Right lung (tissue), 10 donors: ENCODE results near the gene MXRA7. TPM values are rescaled to one million over a fixed set of nuclear protein-coding genes. Genes with fewer than 3 reads are reported as not detected.
A peak's percentile ranks its signal among the peaks of the same experiment; 100 is the strongest.
"Not testable (repeated sequence)": the region's sequence is repeated elsewhere in the genome, so short reads cannot be mapped to it uniquely, and the experiment has no call there.

ENCODE experiments used
- DNase-seq, 2 donors: peaks; one replicate each; pipeline ENCODE4 v3.0.0-alpha.2; 2013
- long read RNA-seq, 8 donors: transcript quantifications; one replicate each; lab custom pipeline, GENCODE V29; 2026
- polyA plus RNA-seq, 5 donors: library from polyadenylated mRNA; unstranded; fragments of 120-200 nt; gene quantifications; one replicate each; pipeline versions ENCODE4 v1.2.1 to v1.2.3, GENCODE V29; 2013; ENCODE audit warnings: inconsistent platforms in 1 of 5, low replicate concordance in 1 of 5; ENCODE audit not compliant: insufficient read length in 5 of 5, insufficient read depth in 1 of 5

Gene MXRA7
- 100 to 1,000 TPM in 1 of 5 donors, 10 to 100 TPM in 4; 74.3 to 110 (median 96.2) TPM for polyA plus RNA-seq
- long read RNA-seq, donor 1, full-length matches to known transcripts, result 50 of 50 reads
- long read RNA-seq, donor 1, partial matches to known transcripts, result 0 of 50 reads
- long read RNA-seq, donor 1, other reads (novel, unspliced or antisense), result 0 of 50 reads
- long read RNA-seq, donor 2, full-length matches to known transcripts, result 42 of 42 reads
- long read RNA-seq, donor 2, partial matches to known transcripts, result 0 of 42 reads
- long read RNA-seq, donor 2, other reads (novel, unspliced or antisense), result 0 of 42 reads
- long read RNA-seq, donor 3, full-length matches to known transcripts, result 31 of 106 reads
- long read RNA-seq, donor 3, partial matches to known transcripts, result 48 of 106 reads
- long read RNA-seq, donor 3, other reads (novel, unspliced or antisense), result 27 of 106 reads
- long read RNA-seq, donor 4, full-length matches to known transcripts, result 22 of 22 reads
- long read RNA-seq, donor 4, partial matches to known transcripts, result 0 of 22 reads
- long read RNA-seq, donor 4, other reads (novel, unspliced or antisense), result 0 of 22 reads
- long read RNA-seq, donor 5, full-length matches to known transcripts, result 38 of 38 reads
- long read RNA-seq, donor 5, partial matches to known transcripts, result 0 of 38 reads
- long read RNA-seq, donor 5, other reads (novel, unspliced or antisense), result 0 of 38 reads
- long read RNA-seq, donor 6, full-length matches to known transcripts, result 36 of 36 reads
- long read RNA-seq, donor 6, partial matches to known transcripts, result 0 of 36 reads
- long read RNA-seq, donor 6, other reads (novel, unspliced or antisense), result 0 of 36 reads
- long read RNA-seq, donor 7, full-length matches to known transcripts, result 42 of 42 reads
- long read RNA-seq, donor 7, partial matches to known transcripts, result 0 of 42 reads
- long read RNA-seq, donor 7, other reads (novel, unspliced or antisense), result 0 of 42 reads
- long read RNA-seq, donor 8, full-length matches to known transcripts, result 26 of 26 reads
- long read RNA-seq, donor 8, partial matches to known transcripts, result 0 of 26 reads
- long read RNA-seq, donor 8, other reads (novel, unspliced or antisense), result 0 of 26 reads

- DNase-seq, result peak in 1 of 2 donors; percentile 66
These were observed at the start of gene MXRA7 for GRCh38 chr17:76710863-76711611. TSS of gene MXRA7 (minus strand) at chr17:76710965. CDS start at chr17:76710946, 19 bp downstream.

GRCh38 chr17:76758570-76758969 is 47.8 kb upstream of the MXRA7 start:
- no peak for DNase-seq

DNA sequence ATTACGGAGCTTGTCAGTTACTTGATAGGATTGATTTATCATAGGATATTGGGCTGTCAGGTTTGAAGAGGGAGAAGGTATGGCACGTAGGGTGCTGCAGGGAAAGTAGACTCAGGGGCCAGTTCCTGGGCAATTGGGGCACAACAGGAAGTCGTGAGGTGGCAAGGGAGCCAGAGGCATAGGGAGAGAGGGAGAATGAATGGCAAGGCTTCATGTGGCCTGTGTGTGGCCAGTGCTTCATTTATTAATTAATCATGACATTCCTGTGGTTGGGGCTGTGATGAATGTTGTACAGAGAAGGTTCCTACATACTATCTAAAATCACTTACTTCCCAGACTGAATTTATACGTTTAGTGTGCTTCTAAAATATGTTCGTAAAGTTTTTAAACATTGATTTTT is 46.5 kb upstream of the MXRA7 start:
- no peak for DNase-seq

DNA sequence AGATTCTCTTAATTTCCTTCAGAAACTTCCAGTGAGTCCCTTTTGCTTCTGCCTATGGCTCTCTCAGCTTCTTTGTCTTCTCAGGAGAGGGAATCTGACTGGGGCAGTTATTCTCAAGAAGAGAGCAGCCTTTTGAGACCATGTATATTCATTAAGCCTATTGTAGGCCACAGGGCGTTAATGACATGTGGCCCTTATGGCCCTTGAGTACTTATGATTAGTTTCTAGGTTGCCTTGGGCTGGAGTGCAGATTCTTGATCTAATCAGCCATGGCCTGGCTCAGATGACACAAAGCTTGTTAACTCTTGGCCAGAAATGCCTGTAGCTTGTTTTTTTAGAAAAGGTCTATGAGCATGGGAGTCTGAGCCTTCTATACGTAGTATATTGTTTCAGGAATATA is 44.5 kb upstream of the MXRA7 start:
- no peak for DNase-seq

GRCh38 chr17:76753061-76753961 is 42.5 kb upstream of the MXRA7 start:
- DNase-seq, result no peak

GRCh38 chr17:76752006-76752405 is 41.2 kb upstream of the MXRA7 start:
- no peak for DNase-seq

DNA sequence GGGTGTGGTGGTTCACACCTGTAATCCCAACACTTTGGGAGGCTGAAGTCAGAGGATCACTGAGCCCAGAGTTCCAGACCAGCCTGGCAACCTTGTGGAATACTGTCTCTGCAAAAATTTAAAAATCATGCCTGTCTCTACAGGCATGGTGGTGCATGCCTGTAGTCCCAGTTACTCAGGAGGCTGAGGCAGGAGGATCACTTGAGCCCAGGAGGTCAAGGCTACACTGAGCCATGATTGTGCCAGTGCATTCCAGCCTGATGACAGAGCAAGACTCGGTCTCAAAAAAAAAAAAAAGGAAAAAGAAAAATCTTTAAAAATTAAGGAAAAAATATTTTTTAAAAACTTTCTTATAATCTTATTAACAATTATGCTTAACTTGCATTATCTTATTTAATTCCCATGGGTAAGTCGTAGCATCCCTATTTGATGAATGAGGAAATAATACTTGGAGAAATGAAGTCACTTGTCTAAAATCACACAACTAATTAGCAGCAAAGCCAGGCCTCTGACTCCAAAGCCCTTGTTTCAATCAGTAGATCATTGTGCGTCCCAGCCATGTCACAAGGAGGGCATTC is 40.7 kb upstream of the MXRA7 start:
- DNase-seq, result no peak

DNA sequence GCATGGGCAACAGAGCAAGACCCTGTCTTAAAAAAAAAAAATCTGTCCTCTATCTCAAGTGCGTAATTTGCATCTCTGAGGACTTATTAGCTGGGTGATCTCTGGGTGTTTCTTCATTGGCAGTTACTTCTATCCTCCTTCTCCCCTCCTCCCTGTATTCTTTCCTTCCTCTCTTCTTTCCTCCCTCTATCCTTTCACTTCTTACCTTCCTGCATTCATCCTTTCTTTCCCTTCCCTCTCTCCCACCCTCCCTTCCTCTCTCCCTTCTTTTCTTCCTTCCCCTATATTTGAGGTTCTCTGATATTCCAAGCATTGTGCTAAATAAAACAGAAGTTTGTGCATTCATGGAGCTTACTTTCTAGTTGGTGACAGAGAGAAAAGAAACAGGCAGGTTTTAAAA is 37.9 kb upstream of the MXRA7 start:
- DNase-seq, result no peak

- DNase-seq, result no peak
These were observed 37.1 kb upstream of the MXRA7 start for GRCh38 chr17:76747716-76748363.

- not testable (repeated sequence) for DNase-seq
These were observed 35.0 kb upstream of the MXRA7 start for GRCh38 chr17:76745785-76746184.

DNA sequence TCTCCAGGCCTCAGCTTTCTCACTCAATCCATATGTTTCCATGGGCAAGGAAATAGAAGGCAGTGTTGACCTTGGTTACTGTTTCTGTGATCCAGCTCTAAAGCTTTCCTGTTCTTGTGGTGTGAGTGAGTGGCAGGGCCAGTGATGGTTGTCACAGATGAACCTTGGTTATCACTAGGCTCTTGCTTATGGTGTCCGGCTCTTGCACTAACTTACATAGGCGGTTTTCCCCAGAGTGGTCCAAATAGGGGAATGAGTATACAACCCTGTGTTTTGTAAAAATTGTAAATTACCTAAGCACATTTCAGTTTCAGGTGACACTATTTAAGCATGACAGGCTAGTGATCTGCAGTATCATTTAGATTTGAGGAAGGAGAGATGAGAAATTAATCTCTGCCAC is 34.0 kb upstream of the MXRA7 start:
- no peak for DNase-seq

DNA sequence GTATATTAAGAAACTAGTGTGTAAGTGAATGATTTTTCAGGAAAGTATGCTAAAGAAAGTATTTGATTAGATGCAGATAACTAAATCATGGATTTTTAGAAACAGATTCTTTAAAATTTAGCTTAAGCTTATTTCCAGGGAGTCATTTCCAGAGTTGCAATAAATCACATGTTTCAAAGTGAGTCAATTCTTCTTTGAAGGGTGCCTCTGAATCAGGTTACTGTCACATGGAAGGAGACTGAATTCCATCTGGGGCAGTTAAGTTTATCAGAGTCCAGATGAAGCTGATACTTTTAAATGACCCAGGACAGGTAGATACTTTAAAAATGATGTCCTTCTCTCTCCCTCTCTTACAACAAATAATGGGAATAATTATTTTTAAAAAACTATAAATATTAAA is 32.2 kb upstream of the MXRA7 start:
- DNase-seq, result no peak

- no peak for DNase-seq
These were observed 29.8 kb upstream of the MXRA7 start for GRCh38 chr17:76740329-76741118.

DNA sequence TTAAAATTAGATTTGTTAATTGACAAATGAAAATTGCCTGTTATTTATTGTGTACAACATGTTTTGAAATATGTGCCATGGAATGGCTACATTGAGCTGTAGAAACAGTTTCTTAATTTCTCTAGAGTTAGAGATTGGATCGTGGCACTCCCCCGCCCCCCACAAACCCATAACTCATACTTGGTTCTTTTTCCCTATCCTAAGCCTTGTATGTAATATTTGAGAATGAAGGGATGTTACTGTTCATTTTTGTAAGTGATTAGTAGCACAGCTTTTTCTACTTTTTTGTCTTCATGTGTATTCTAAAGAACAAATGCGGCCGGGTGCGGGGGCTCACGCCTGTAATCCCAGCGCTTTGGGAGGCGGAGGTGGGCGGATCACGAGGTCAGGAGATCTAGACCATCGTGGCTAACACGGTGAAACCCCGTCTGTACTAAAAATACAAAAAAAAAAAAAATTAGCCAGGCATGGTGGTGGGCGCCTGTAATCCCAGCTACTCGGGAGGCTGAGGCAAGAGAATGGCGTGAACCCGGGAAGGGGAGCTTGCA is 28.9 kb upstream of the MXRA7 start:
- DNase-seq, result not testable (repeated sequence)

DNA sequence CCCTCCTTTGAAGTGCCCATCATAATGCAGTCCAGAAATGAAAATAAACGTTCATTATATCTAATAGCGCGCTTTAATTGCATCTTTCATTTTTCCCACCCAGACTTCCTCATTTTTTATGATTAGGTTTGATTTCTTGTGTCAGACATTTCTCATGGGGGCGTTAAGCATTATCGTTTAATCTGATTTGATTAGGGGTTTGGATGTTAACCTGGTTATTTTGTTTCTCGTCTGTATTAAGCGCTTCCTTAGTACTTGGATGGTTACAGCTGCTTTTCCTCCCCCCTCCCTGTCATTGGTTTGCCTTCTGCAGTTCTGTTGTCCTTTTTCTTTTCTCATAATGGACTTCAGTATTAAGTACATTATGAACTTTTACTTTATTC is 27.7 kb upstream of the MXRA7 start:
- DNase-seq, result no peak

DNA sequence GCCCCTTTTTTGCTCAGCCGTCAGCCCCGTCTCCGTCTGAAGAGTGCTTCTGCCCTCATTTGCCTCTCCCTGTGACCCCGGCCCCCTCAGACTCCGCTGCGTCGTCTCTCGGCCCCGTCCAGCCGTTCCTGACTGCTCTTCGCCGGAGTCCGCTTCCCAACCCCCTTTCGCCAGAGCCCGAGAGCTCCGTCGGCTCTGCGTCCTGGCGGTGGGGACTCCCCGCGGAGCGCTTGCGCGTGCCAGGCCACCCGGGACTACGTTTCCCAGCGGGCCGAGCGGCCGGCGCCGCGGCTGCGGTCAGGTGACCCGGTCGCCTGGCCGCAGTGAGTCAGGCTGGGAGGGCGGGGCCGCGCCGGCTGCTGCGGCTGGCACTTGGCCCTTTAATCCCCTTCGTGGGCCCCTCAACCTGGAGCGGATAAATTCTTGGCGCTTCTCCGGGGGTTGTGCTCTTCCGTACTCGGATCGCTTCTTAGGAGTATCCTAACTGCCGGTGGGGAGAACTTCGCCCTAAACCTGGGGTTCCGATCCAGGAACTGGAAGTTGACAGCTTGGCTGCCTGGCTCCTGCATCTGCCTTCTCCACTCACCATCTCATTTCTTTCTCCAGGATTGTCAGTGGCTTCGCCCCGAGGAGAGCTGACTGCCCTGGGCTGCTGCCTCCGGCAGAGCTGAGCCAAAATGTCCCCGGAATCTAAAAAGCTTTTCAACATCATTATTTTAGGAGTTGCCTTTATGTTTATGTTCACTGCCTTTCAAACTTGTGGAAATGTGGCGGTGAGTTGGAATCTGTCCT is 27.1 kb upstream of the MXRA7 start, which contains the start of gene MFSD11:
TSS of gene MFSD11 (plus strand) at position 444 of the 792 bp plus-strand sequence. CDS start at position 678, 234 bp downstream.
- peak; percentile 98 for DNase-seq

GRCh38 chr17:76737082-76737675 is 26.4 kb upstream of the MXRA7 start, which contains the start of gene SRSF2:
TSS of gene SRSF2 (minus strand) at chr17:76737331. CDS start at chr17:76737160, 171 bp downstream.
- DNase-seq, result peak; percentile 99
